H9 (cell line): ENCODE measurements around the gene KRT81. TPM values are rescaled to one million over a fixed set of nuclear protein-coding genes. Genes with fewer than 3 reads are reported as not detected.
"Not testable (repeated sequence)": the region's sequence is repeated elsewhere in the genome, so short reads cannot be mapped to it uniquely, and the experiment has no call there.

ENCODE experiments used
- DNase-seq: peaks from one replicate; pipeline ENCODE4 v3.0.0-alpha.2; 2017
- H2AFZ ChIP-seq: one replicate; pipeline ENCODE4 v1.6.1; 2013; ENCODE audit warnings: mild to moderate bottlenecking, low read length, control low read depth, moderate library complexity
- H2AK5ac ChIP-seq: 2 replicates; pipeline ENCODE4 v1.6.1; 2013; ENCODE audit warnings: low read length, control low read depth, mixed read lengths; ENCODE audit not compliant: insufficient read length
- H2BK120ac ChIP-seq: one replicate; pipeline ENCODE4 v1.6.1; 2013; ENCODE audit warnings: low read depth, mild to moderate bottlenecking, low read length, control low read depth, inconsistent platforms; ENCODE audit not compliant: poor library complexity, severe bottlenecking
- H2BK12ac ChIP-seq: 2 replicates; pipeline ENCODE4 v1.6.1; 2013; ENCODE audit warnings: low read length, control low read depth, mixed read lengths, low read depth; ENCODE audit not compliant: insufficient read length
- H2BK15ac ChIP-seq: 2 replicates; pipeline ENCODE4 v1.6.1; 2013; ENCODE audit warnings: low read depth, low read length, control low read depth
- H2BK20ac ChIP-seq: one replicate; pipeline ENCODE4 v1.6.1; 2013; ENCODE audit warnings: low read depth, mild to moderate bottlenecking, low read length, control low read depth, inconsistent platforms; ENCODE audit not compliant: poor library complexity, severe bottlenecking
- H2BK5ac ChIP-seq: 2 replicates; pipeline ENCODE4 v1.6.1; 2013; ENCODE audit warnings: low read length, control low read depth, mixed read lengths; ENCODE audit not compliant: insufficient read length
- H3K14ac ChIP-seq: 2 replicates; pipeline ENCODE4 v1.6.1; 2013; ENCODE audit warnings: low read length, control low read depth; ENCODE audit not compliant: insufficient read depth
- H3K18ac ChIP-seq: 2 replicates; pipeline ENCODE4 v1.6.1; 2013; ENCODE audit warnings: low read depth, mild to moderate bottlenecking, mixed read lengths, low read length, control low read depth; ENCODE audit not compliant: insufficient read length
- H3K23ac ChIP-seq: 2 replicates; pipeline ENCODE4 v1.6.1; 2013; ENCODE audit warnings: low read length, control low read depth, mixed read lengths, low read depth; ENCODE audit not compliant: insufficient read length
- H3K23me2 ChIP-seq: 2 replicates; pipeline ENCODE4 v1.6.1; 2013; ENCODE audit warnings: low read depth, mild to moderate bottlenecking, mixed read lengths, low read length, control low read depth; ENCODE audit not compliant: insufficient read length, poor library complexity, severe bottlenecking
- H3K27ac ChIP-seq: 2 replicates; pipeline ENCODE4 v1.5.1; 2013; ENCODE audit warnings: low read length, control low read depth, mixed read lengths, low read depth; ENCODE audit not compliant: insufficient read length
- H3K27me3 ChIP-seq: 2 replicates; pipeline ENCODE4 v1.6.1; 2013; ENCODE audit warnings: low read length, control low read depth, inconsistent platforms; ENCODE audit not compliant: insufficient read depth
- H3K4ac ChIP-seq: 2 replicates; pipeline ENCODE4 v1.6.1; 2013; ENCODE audit warnings: low read depth, mild to moderate bottlenecking, control low read depth, inconsistent platforms, low read length, moderate library complexity
- H3K4me1 ChIP-seq: 2 replicates; pipeline ENCODE4 v1.6.1; 2013; ENCODE audit warnings: low read length, control low read depth, inconsistent platforms; ENCODE audit not compliant: insufficient read depth
- H3K4me2 ChIP-seq: 2 replicates; pipeline ENCODE4 v1.6.1; 2013; ENCODE audit warnings: low read length, control low read depth, mixed read lengths; ENCODE audit not compliant: insufficient read length, insufficient read depth
- H3K56ac ChIP-seq: 2 replicates; pipeline ENCODE4 v1.6.1; 2013; ENCODE audit warnings: low read depth, mild to moderate bottlenecking, mixed read lengths, low read length, control low read depth; ENCODE audit not compliant: insufficient read length
- H3K79me1 ChIP-seq: 2 replicates; pipeline ENCODE4 v1.6.1; 2013; ENCODE audit warnings: low read depth, mild to moderate bottlenecking, moderate library complexity, low read length, control low read depth, inconsistent platforms; ENCODE audit not compliant: insufficient read depth, poor library complexity, severe bottlenecking
- H3K79me2 ChIP-seq: 2 replicates; pipeline ENCODE4 v1.6.1; 2013; ENCODE audit warnings: low read length, control low read depth, inconsistent platforms; ENCODE audit not compliant: insufficient read depth
- H3K9ac ChIP-seq: 2 replicates; pipeline ENCODE4 v1.6.1; 2013; ENCODE audit warnings: low read length, control low read depth, mixed read lengths; ENCODE audit not compliant: insufficient read length; ENCODE audit errors: extremely low read depth
- H3K9me3 ChIP-seq: one replicate; pipeline ENCODE4 v1.6.1; 2013; ENCODE audit warnings: low read depth, low read length, inconsistent platforms; ENCODE audit not compliant: control insufficient read depth
- H3T11ph ChIP-seq: one replicate; pipeline ENCODE4 v1.6.1; 2013; ENCODE audit warnings: mild to moderate bottlenecking, low read length, control low read depth, inconsistent platforms
- H4K20me1 ChIP-seq: one replicate; pipeline ENCODE4 v1.6.1; 2013; ENCODE audit not compliant: control insufficient read depth, insufficient read length, insufficient read depth
- H4K5ac ChIP-seq: 2 replicates; pipeline ENCODE4 v1.6.1; 2013; ENCODE audit warnings: low read depth, mild to moderate bottlenecking, mixed read lengths, low read length, control low read depth; ENCODE audit not compliant: insufficient read length
- H4K8ac ChIP-seq: replicated peaks from 2 replicates; pipeline ENCODE4 v1.6.1; 2013; ENCODE audit warnings: low read length, control low read depth, mixed read lengths, low read depth; ENCODE audit not compliant: insufficient read length
- H4K91ac ChIP-seq: 2 replicates; pipeline ENCODE4 v1.6.1; 2013; ENCODE audit warnings: low read depth, mild to moderate bottlenecking, moderate library complexity, mixed read lengths, low read length, control low read depth; ENCODE audit not compliant: insufficient read length
- H3K27ac Mint-ChIP-seq, 3 experiments: 2 replicates in 2 of 3; 3 replicates in 1 of 3; pipeline ENCODE4 v1.8.0; 2020 to 2021; ENCODE audit warnings: mixed read lengths in 3 of 3, mild to moderate bottlenecking in 1 of 3, moderate library complexity in 1 of 3
- H3K27me3 Mint-ChIP-seq: 2 replicates; pipeline ENCODE4 v1.8.0; 2021; ENCODE audit warnings: low read depth, mild to moderate bottlenecking, moderate library complexity, mixed read lengths
- H3K36me3 Mint-ChIP-seq, 3 experiments: 2 replicates in 2 of 3; 3 replicates in 1 of 3; pipeline ENCODE4 v1.8.0; 2020 to 2021; ENCODE audit warnings: low read depth in 3 of 3, mixed read lengths in 3 of 3; ENCODE audit not compliant: insufficient read depth in 1 of 3
- H3K4me1 Mint-ChIP-seq, 2 experiments: 2 replicates each; pipeline ENCODE4 v1.8.0; 2020; ENCODE audit warnings: mixed read lengths in 2 of 2
- H3K4me3 Mint-ChIP-seq, 2 experiments: 2 replicates in 1 of 2; 3 replicates in 1 of 2; pipeline ENCODE4 v1.8.0; 2020 to 2021; ENCODE audit warnings: mild to moderate bottlenecking in 2 of 2, mixed read lengths in 2 of 2, moderate library complexity in 1 of 2
- H3K9me3 Mint-ChIP-seq, 2 experiments: 2 replicates in 1 of 2; 3 replicates in 1 of 2; pipeline ENCODE4 v1.8.0; 2020; ENCODE audit warnings: mild to moderate bottlenecking in 2 of 2, mixed read lengths in 2 of 2, moderate library complexity in 1 of 2
- WGBS: extraction: QIAGEN DNeasy Blood & Tissue Kit; methylation state at CpG from one replicate; pipeline ENCODE4 v1.1.7; 2013; ENCODE audit warnings: missing lambda C conversion rate, low lambda C conversion rate, mixed read lengths; ENCODE audit not compliant: insufficient read length; ENCODE audit errors: extremely low coverage; 5-methylcytosine and 5-hydroxymethylcytosine counted together
- total RNA-seq: library from RNA; stranded (reverse); gene quantifications from 2 replicates; pipeline ENCODE4 v1.2.1, GENCODE V29; 2021
- TF ChIP-seq, protein P1 (sequence below): fragments of 200-600 bp; sonication (generic); conservative IDR thresholded peaks from 3 replicates; pipeline ENCODE4 v1.8.0; 2021; ENCODE audit warnings: antibody characterized with exemption, mild to moderate bottlenecking

The KRT81 gene
- total RNA-seq, 1 experiment from 2014 or later: not detected

DNA sequence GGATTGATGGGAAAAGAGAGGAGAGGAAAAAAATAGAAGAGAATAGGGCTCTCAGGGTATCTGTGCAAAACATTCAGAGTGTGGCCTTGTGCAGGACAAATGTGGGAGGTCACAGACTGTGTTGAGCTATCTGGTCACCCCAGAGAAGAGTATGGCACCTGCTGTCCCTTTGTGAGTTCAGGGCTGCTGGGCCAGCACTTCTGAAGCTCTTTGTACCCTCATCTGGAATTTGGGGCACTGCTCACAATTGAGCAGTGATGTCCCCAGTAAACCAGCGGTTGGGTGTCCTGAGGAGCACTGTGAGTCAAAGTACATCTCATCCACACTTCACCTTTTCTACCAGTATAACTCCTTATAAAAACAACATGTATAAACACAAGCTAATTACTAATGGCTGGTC lies 2.6 kb upstream of the KRT81 start:
- H3K27ac Mint-ChIP-seq: no peak overlapping the region
- Histone ChIP-seq H2BK120ac (no peak overlapping the region), H3K79me1 (no peaks in the 10 kb centered on the region), H3K27ac (no peak overlapping the region), H3K23me2 (no peaks in the 10 kb centered on the region), H3K9ac (no peak overlapping the region), H3K79me2 (no peaks in the 10 kb centered on the region), H4K5ac (no peak overlapping the region), H3K23ac (no peak overlapping the region), H2BK12ac (no peak overlapping the region), H3K9me3 (no peaks in the 10 kb centered on the region), H3K4ac (no peak overlapping the region), H3T11ph (no peak overlapping the region), H2BK15ac (no peak overlapping the region), H3K27me3 (no peaks in the 10 kb centered on the region; the same call in 1 of the 2 replicates), H4K8ac (no peak overlapping the region), H4K91ac (no peak overlapping the region), H4K20me1 (no peaks in the 10 kb centered on the region), H3K4me1 (no peaks in the 10 kb centered on the region), H3K56ac (no peak overlapping the region), H3K18ac (no peak overlapping the region), H2BK5ac (no peak overlapping the region), H2AFZ (no peak overlapping the region), H2AK5ac (no peak overlapping the region), H2BK20ac (no peak overlapping the region), H3K14ac (no peak overlapping the region), H3K4me2 (no peak overlapping the region)
- TF ChIP-seq, protein P1, sequence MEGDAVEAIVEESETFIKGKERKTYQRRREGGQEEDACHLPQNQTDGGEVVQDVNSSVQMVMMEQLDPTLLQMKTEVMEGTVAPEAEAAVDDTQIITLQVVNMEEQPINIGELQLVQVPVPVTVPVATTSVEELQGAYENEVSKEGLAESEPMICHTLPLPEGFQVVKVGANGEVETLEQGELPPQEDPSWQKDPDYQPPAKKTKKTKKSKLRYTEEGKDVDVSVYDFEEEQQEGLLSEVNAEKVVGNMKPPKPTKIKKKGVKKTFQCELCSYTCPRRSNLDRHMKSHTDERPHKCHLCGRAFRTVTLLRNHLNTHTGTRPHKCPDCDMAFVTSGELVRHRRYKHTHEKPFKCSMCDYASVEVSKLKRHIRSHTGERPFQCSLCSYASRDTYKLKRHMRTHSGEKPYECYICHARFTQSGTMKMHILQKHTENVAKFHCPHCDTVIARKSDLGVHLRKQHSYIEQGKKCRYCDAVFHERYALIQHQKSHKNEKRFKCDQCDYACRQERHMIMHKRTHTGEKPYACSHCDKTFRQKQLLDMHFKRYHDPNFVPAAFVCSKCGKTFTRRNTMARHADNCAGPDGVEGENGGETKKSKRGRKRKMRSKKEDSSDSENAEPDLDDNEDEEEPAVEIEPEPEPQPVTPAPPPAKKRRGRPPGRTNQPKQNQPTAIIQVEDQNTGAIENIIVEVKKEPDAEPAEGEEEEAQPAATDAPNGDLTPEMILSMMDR: no peak
- no peaks in the 10 kb centered on the region for H3K9me3 Mint-ChIP-seq
- H3K27me3 Mint-ChIP-seq: peaks cover 34% of the 10 kb centered on the region
- no peak overlapping the region for H3K4me3 Mint-ChIP-seq
- no peaks in the 10 kb centered on the region for H3K36me3 Mint-ChIP-seq
- DNase-seq: no peak
- no CpG with 5 or more reads among the region's 1 CpG for WGBS
- peaks cover 0 to 4% of the 10 kb centered on the region in 2 experiments; a peak in 2 of 4 replicates for H3K4me1 Mint-ChIP-seq

DNA sequence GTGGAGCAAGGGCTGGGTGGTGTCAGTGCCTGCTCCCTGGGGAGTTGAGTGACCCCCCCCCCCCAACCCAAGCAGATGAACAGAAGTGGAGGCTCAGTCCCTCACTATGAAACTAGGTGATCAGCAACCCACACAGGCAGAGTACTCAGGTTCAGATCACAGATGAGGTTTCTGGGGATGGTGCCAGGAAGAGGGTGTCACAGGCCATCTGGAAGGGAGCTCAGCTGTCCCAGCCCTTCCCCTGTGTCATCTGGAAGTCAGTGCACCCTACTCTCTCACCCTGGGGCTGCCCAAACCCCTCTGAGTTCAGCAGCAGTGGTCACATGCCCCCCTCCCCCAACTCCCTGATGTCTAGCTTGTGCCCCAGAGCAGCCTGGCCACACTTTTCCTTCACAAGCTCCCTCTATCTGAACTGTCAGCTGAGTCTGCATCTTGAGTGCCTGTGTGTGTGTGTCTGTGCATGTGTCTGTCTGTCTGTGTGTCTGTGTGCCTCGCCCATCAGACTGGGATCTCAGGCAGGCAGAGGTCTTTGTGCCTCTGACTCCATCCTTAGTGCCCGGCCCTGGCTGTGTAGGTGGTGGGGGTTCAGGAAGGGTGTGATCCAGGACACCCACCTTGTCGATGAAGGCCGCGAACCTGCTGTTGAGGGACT lies 725 bp downstream of the KRT81 start:
- not testable (repeated sequence) for H4K5ac ChIP-seq, H3K18ac ChIP-seq, H3K79me2 ChIP-seq, H3K9me3 ChIP-seq, H3K9me3 Mint-ChIP-seq, H2BK15ac ChIP-seq, H3K9ac ChIP-seq, H2BK12ac ChIP-seq, H3K4me3 Mint-ChIP-seq, DNase-seq, H3K23ac ChIP-seq, H2BK5ac ChIP-seq, H2BK120ac ChIP-seq, H3K4me1 ChIP-seq, H4K20me1 ChIP-seq, H3K27ac ChIP-seq, H3K23me2 ChIP-seq, H3K4ac ChIP-seq, H3K27me3 ChIP-seq, H2BK20ac ChIP-seq, H4K8ac ChIP-seq, H3K79me1 ChIP-seq, H2AFZ ChIP-seq, H3K36me3 Mint-ChIP-seq, H3K4me2 ChIP-seq, H3K14ac ChIP-seq, H4K91ac ChIP-seq, H2AK5ac ChIP-seq, H3T11ph ChIP-seq, H3K27ac Mint-ChIP-seq, H3K56ac ChIP-seq
- Mint-ChIP-seq H3K27me3 (peaks cover 11% of the 10 kb centered on the region), H3K4me1 (peaks cover 6 to 11% of the 10 kb centered on the region in 2 experiments)
- no CpG with 5 or more reads among the region's 5 CpGs for whole genome bisulfite sequencing
